Neural cell (in vitro differentiated cells): ENCODE results near the gene CREM. TPM values are rescaled to one million over a fixed set of nuclear protein-coding genes. Genes with fewer than 3 reads are reported as not detected.

ENCODE experiments used
- H2AFZ ChIP-seq: fragments of 200-600, 300-800 bp; sonication (generic), shearing (Covaris generic); 2 replicates; pipeline ENCODE4 v1.6.0; 2014; ENCODE audit warnings: low read depth, mild to moderate bottlenecking, antibody characterized with exemption, low read length, moderate library complexity
- H3F3A ChIP-seq: fragments of 200-600 bp; shearing (Covaris generic); 2 replicates; pipeline ENCODE4 v1.6.1; 2016; ENCODE audit warnings: mild to moderate bottlenecking, moderate library complexity, mixed read lengths, antibody characterized with exemption, low read length; ENCODE audit not compliant: insufficient read depth, poor library complexity, severe bottlenecking
- H3K27ac ChIP-seq: fragments of 200-600, 300-800 bp; sonication (generic), shearing (Covaris generic); 2 replicates; pipeline ENCODE4 v1.5.1; 2014; ENCODE audit warnings: mild to moderate bottlenecking, low read length, moderate library complexity
- H3K27me3 ChIP-seq: fragments of 300-800, 200-600 bp; sonication (generic), shearing (Covaris generic); 2 replicates; pipeline ENCODE4 v1.6.0; 2014; ENCODE audit warnings: mild to moderate bottlenecking, low read depth, low read length, moderate library complexity; ENCODE audit not compliant: insufficient read depth
- H3K36me3 ChIP-seq: fragments of 300-800, 200-600 bp; sonication (generic), shearing (Covaris generic); 2 replicates; pipeline ENCODE4 v1.5.1; 2014; ENCODE audit warnings: mild to moderate bottlenecking, antibody characterized with exemption, low read length, moderate library complexity; ENCODE audit not compliant: insufficient read depth
- H3K4me2 ChIP-seq: fragments of 300-800, 200-600 bp; sonication (generic), shearing (Covaris generic); 2 replicates; pipeline ENCODE4 v1.6.0; 2014; ENCODE audit warnings: mild to moderate bottlenecking, low read length
- H3K4me3 ChIP-seq: fragments of 300-800, 200-600 bp; sonication (generic), shearing (Covaris generic); 2 replicates; pipeline ENCODE4 v1.5.1; 2014; ENCODE audit warnings: mild to moderate bottlenecking, low read length, moderate library complexity
- H3K79me2 ChIP-seq: fragments of 200-600 bp; shearing (Covaris generic); replicated peaks from 2 replicates; pipeline ENCODE4 v1.6.0; 2014; ENCODE audit warnings: mild to moderate bottlenecking, low read length, moderate library complexity; ENCODE audit not compliant: insufficient read depth
- H3K9ac ChIP-seq: fragments of 300-800, 200-600 bp; sonication (generic), shearing (Covaris generic); 2 replicates; pipeline ENCODE4 v1.6.1; 2016; ENCODE audit warnings: mild to moderate bottlenecking, low read length, mixed read lengths
- H3K9me2 ChIP-seq: fragments of 200-600 bp; shearing (Covaris generic); 2 replicates; pipeline ENCODE4 v1.6.1; 2016; ENCODE audit warnings: mild to moderate bottlenecking, low read length, mixed read lengths; ENCODE audit not compliant: insufficient read depth
- H3K9me3 ChIP-seq: fragments of 200-600, 300-800 bp; sonication (generic), shearing (Covaris generic); 2 replicates; pipeline ENCODE4 v1.6.1; 2016; ENCODE audit warnings: mild to moderate bottlenecking, mixed run types, low read length, moderate library complexity, mixed read lengths
- H4K20me1 ChIP-seq: fragments of 200-600 bp; shearing (Covaris generic); 2 replicates; pipeline ENCODE4 v1.6.1; 2016; ENCODE audit warnings: mild to moderate bottlenecking, mixed run types; ENCODE audit not compliant: insufficient read depth
- EP300 ChIP-seq: fragments of 450-650 bp; conservative IDR thresholded peaks from 2 replicates; pipeline ENCODE4 v1.6.1; 2014; ENCODE audit warnings: antibody characterized with exemption, mild to moderate bottlenecking, moderate library complexity; ENCODE audit not compliant: poor library complexity, severe bottlenecking
- EZH2 ChIP-seq: fragments of 200-600, 300-800 bp; shearing (Covaris generic), sonication (generic); IDR thresholded peaks from 2 replicates; pipeline ENCODE4 v1.6.1; 2014; ENCODE audit warnings: antibody characterized with exemption, low read length, borderline replicate concordance, mild to moderate bottlenecking; ENCODE audit not compliant: insufficient read depth, poor library complexity, severe bottlenecking
- MXI1 ChIP-seq: fragments of 450-650 bp; conservative IDR thresholded peaks from 2 replicates; pipeline ENCODE4 v1.6.1; 2014; ENCODE audit warnings: antibody characterized with exemption, mild to moderate bottlenecking; ENCODE audit not compliant: poor library complexity, severe bottlenecking
- POLR2AphosphoS5 ChIP-seq: IDR thresholded peaks from 2 replicates; pipeline ENCODE4 v1.6.1; 2012
- RAD21 ChIP-seq: fragments of 450-650 bp; conservative IDR thresholded peaks from 2 replicates; pipeline ENCODE4 v1.6.1; 2014; ENCODE audit warnings: antibody characterized with exemption, mild to moderate bottlenecking, moderate library complexity
- SMC3 ChIP-seq: fragments of 450-650 bp; conservative IDR thresholded peaks from 2 replicates; pipeline ENCODE4 v1.6.1; 2014; ENCODE audit warnings: antibody characterized with exemption, mild to moderate bottlenecking, moderate library complexity; ENCODE audit not compliant: poor library complexity
- TAF1 ChIP-seq: IDR thresholded peaks from 2 replicates; pipeline ENCODE4 v1.6.1; 2012; ENCODE audit warnings: low read depth
- polyA plus RNA-seq: library from polyadenylated mRNA; depleted of rRNA; stranded (reverse); fragments of >200 nt; gene quantifications from 2 replicates; pipeline ENCODE4 v1.2.3, GENCODE V29; 2014
- TF ChIP-seq, protein P1 (sequence below): fragments of 450-650 bp; IDR thresholded peaks from 2 replicates; pipeline ENCODE4 v1.5.1; 2014; ENCODE audit warnings: antibody characterized with exemption, mild to moderate bottlenecking, moderate library complexity; ENCODE audit not compliant: poor library complexity, severe bottlenecking
- TF ChIP-seq, protein P2 (sequence below): IDR thresholded peaks from 2 replicates; pipeline ENCODE4 v1.6.1; 2012; ENCODE audit warnings: borderline replicate concordance

Gene CREM
- polyA plus RNA-seq, 1 donor from 2014 or later = 67.3 TPM

DNA sequence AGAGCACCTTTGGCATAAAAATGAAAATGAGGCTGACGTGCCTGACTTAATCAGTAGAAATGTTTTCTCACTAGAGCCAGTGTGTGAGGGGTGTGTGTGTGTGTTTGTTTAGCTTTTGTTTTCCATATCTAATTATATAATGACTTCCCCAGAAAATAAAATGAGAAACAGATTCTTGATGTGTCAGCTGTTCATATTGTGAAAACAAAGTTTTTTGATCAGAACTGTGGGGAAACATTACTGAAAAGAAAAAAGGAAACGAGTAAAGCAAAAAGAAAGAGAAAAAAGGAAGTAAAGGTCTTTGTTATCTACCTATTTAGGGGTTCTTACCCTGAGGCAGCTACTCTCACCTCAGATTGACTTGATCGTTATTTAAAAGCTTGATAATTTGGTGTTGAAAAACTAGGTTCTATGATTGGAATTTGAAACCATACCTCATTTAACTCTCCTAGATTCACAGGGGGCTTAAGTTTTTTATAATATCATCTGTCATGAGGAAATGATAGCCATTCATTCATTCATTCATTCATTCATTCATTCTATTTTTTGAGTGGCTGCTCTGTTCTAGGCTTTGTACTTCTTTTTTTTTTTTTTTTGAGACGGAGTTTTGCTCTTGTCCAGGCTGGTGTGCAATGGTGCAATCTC, 58.0 kb downstream of the CREM start:
- H3K4me2 ChIP-seq = no peak overlapping the region
- no peaks in the 10 kb centered on the region for H3K36me3 ChIP-seq
- no peak overlapping the region for H2AFZ ChIP-seq
- H3K79me2 ChIP-seq = no peaks in the 10 kb centered on the region
- no peaks in the 10 kb centered on the region for H3K27me3 ChIP-seq
- H3K9ac ChIP-seq = no peak overlapping the region
- H3K9me2 ChIP-seq = no peaks in the 10 kb centered on the region
- no peak for TF ChIP-seq RAD21
- no peak for TF ChIP-seq POLR2AphosphoS5
- TF ChIP-seq EP300 = no peak
- no peaks in the 10 kb centered on the region for H3F3A ChIP-seq
- no peak overlapping the region for H3K4me3 ChIP-seq
- H3K9me3 ChIP-seq = no peaks in the 10 kb centered on the region
- no peaks in the 10 kb centered on the region for H4K20me1 ChIP-seq
- H3K27ac ChIP-seq = no peak overlapping the region

DNA sequence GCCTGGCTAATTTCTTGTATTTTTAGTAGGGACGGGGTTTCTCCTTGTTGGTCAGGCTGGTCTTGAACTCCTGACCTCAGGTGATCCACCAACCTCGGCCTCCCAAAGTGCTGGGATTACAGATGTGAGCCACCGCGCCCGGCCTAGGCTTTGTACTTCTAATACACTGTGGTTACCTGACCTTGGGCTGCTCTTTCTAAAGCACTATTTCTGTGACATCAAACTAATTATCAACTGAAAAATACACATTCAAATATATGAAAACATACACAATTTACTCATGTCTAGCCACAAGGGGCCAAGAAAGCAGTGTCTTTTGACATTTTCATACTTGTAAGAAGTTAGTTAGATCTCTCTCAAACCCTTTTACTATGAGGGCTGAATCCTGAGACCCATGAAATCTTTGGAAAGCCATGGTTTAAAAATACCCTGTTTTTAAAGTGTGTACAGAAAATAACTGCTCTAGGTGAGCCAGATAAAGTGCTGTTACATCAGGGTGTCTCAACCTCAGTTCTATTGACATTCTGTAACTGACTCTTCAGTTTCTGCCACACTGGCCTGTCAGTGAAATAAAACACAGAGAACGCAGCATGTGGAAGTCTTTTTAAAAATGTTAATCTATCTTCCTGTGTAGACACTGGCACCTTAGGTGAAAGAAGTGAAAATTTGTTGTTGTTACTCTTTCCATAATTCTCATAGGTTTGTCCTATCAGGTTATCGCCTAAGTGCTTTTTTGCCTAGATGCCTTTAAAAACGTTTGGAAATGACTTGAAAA, 58.8 kb downstream of the CREM start:
- no peak for TF ChIP-seq SMC3
- TF ChIP-seq, protein P1, sequence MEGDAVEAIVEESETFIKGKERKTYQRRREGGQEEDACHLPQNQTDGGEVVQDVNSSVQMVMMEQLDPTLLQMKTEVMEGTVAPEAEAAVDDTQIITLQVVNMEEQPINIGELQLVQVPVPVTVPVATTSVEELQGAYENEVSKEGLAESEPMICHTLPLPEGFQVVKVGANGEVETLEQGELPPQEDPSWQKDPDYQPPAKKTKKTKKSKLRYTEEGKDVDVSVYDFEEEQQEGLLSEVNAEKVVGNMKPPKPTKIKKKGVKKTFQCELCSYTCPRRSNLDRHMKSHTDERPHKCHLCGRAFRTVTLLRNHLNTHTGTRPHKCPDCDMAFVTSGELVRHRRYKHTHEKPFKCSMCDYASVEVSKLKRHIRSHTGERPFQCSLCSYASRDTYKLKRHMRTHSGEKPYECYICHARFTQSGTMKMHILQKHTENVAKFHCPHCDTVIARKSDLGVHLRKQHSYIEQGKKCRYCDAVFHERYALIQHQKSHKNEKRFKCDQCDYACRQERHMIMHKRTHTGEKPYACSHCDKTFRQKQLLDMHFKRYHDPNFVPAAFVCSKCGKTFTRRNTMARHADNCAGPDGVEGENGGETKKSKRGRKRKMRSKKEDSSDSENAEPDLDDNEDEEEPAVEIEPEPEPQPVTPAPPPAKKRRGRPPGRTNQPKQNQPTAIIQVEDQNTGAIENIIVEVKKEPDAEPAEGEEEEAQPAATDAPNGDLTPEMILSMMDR = no peak
- TF ChIP-seq TAF1 = no peak
- TF ChIP-seq MXI1 = no peak
- TF ChIP-seq POLR2AphosphoS5 = no peak
- TF ChIP-seq, protein P2, sequence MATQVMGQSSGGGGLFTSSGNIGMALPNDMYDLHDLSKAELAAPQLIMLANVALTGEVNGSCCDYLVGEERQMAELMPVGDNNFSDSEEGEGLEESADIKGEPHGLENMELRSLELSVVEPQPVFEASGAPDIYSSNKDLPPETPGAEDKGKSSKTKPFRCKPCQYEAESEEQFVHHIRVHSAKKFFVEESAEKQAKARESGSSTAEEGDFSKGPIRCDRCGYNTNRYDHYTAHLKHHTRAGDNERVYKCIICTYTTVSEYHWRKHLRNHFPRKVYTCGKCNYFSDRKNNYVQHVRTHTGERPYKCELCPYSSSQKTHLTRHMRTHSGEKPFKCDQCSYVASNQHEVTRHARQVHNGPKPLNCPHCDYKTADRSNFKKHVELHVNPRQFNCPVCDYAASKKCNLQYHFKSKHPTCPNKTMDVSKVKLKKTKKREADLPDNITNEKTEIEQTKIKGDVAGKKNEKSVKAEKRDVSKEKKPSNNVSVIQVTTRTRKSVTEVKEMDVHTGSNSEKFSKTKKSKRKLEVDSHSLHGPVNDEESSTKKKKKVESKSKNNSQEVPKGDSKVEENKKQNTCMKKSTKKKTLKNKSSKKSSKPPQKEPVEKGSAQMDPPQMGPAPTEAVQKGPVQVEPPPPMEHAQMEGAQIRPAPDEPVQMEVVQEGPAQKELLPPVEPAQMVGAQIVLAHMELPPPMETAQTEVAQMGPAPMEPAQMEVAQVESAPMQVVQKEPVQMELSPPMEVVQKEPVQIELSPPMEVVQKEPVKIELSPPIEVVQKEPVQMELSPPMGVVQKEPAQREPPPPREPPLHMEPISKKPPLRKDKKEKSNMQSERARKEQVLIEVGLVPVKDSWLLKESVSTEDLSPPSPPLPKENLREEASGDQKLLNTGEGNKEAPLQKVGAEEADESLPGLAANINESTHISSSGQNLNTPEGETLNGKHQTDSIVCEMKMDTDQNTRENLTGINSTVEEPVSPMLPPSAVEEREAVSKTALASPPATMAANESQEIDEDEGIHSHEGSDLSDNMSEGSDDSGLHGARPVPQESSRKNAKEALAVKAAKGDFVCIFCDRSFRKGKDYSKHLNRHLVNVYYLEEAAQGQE = no peak
- TF ChIP-seq RAD21 = no peak
- no peak for TF ChIP-seq EZH2
- TF ChIP-seq EP300 = no peak
- H3K9me3 ChIP-seq = no peaks in the 10 kb centered on the region
- H3K4me2 ChIP-seq = no peak overlapping the region
- no peak overlapping the region for H2AFZ ChIP-seq
- H3K9me2 ChIP-seq = no peaks in the 10 kb centered on the region
- no peak overlapping the region for H3K27ac ChIP-seq
- no peaks in the 10 kb centered on the region for H3K27me3 ChIP-seq
- no peaks in the 10 kb centered on the region for H4K20me1 ChIP-seq
- H3K79me2 ChIP-seq = no peaks in the 10 kb centered on the region
- no peak overlapping the region for H3K4me3 ChIP-seq
- H3F3A ChIP-seq = no peaks in the 10 kb centered on the region
- H3K9ac ChIP-seq = no peak overlapping the region
- H3K36me3 ChIP-seq = no peaks in the 10 kb centered on the region
